ENCODE results near the gene SOX18. TPM values are rescaled to one million over a fixed set of nuclear protein-coding genes. Genes with fewer than 3 reads are reported as not detected.

The SOX18 gene
- total and polyA plus RNA-seq, 2 of the 13 experiments (the other 11 are each of a cell fraction or from before 2014, with no cell fraction given), result 1.6 to 1.9 TPM

DNA sequence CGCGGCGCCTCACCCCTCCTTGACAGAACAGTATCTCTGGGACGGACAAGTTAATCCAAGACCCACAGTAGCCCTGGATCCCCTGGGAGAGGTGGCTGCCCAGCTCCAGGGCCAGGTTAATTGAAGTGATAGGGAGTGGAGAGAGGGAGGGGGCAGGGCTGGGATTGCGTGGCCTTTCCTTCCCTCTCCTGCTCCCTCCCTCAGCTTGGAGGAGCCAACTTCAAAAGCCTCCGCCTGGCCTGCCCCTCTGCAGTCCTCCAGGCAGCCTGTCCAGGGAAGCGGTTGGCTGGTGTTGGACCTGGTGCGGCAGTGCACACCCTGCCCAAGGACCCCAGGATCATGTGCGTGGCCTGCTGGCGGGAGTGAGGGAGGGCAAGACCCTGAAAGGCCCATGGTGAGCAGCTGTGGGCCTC is 13.5 kb downstream of the SOX18 start, which contains the start of gene C20orf204 (continued):
- peak; percentile 30; the same call in 1 of the 2 replicates for TF ChIP-seq ZNF703 (CRISPR knock-in tag; IDR thresholded peaks at IDR 0.05; ENCODE audit: borderline replicate concordance)
- TF ChIP-seq MED8 (CRISPR knock-in tag; IDR thresholded peaks at IDR 0.05; ENCODE audit: insufficient replicate concordance), result peak; percentile 60
- TF ChIP-seq ZNF230 (CRISPR knock-in tag; IDR thresholded peaks at IDR 0.05), result peak; percentile 88; the same call in 1 of the 2 replicates
- no peak for TF ChIP-seq ZNF549 (CRISPR knock-in tag; IDR thresholded peaks at IDR 0.05)
- TF ChIP-seq ARNT (IDR thresholded peaks at IDR 0.05), result no peak
- no peak for TF ChIP-seq THYN1 (CRISPR knock-in tag; IDR thresholded peaks at IDR 0.05; ENCODE audit: borderline replicate concordance, low read depth)
- TF ChIP-seq ZNF350 (CRISPR knock-in tag; IDR thresholded peaks at IDR 0.05; ENCODE audit: borderline replicate concordance, low read depth), result peak; percentile 90; the same call in 1 of the 2 replicates
- TF ChIP-seq ERF (CRISPR knock-in tag; IDR thresholded peaks at IDR 0.05), result peak; percentile 62
- TF ChIP-seq, protein P1, sequence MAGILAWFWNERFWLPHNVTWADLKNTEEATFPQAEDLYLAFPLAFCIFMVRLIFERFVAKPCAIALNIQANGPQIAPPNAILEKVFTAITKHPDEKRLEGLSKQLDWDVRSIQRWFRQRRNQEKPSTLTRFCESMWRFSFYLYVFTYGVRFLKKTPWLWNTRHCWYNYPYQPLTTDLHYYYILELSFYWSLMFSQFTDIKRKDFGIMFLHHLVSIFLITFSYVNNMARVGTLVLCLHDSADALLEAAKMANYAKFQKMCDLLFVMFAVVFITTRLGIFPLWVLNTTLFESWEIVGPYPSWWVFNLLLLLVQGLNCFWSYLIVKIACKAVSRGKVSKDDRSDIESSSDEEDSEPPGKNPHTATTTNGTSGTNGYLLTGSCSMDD (CRISPR knock-in tag; IDR thresholded peaks at IDR 0.05), result no peak
- TF ChIP-seq ZNF614 (CRISPR knock-in tag; IDR thresholded peaks at IDR 0.05; ENCODE audit: borderline replicate concordance), result peak; percentile 78; the same call in 1 of the 2 replicates
- peak; percentile 55; the same call in 1 of the 2 replicates for TF ChIP-seq HINFP (CRISPR knock-in tag; IDR thresholded peaks at IDR 0.05; ENCODE audit: low read depth)
- TF ChIP-seq, protein P2, sequence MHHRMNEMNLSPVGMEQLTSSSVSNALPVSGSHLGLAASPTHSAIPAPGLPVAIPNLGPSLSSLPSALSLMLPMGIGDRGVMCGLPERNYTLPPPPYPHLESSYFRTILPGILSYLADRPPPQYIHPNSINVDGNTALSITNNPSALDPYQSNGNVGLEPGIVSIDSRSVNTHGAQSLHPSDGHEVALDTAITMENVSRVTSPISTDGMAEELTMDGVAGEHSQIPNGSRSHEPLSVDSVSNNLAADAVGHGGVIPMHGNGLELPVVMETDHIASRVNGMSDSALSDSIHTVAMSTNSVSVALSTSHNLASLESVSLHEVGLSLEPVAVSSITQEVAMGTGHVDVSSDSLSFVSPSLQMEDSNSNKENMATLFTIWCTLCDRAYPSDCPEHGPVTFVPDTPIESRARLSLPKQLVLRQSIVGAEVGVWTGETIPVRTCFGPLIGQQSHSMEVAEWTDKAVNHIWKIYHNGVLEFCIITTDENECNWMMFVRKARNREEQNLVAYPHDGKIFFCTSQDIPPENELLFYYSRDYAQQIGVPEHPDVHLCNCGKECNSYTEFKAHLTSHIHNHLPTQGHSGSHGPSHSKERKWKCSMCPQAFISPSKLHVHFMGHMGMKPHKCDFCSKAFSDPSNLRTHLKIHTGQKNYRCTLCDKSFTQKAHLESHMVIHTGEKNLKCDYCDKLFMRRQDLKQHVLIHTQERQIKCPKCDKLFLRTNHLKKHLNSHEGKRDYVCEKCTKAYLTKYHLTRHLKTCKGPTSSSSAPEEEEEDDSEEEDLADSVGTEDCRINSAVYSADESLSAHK (CRISPR knock-in tag; IDR thresholded peaks at IDR 0.05; ENCODE audit: borderline replicate concordance), result no peak
- peak; percentile 76; the same call in 1 of the 2 replicates for TF ChIP-seq RXRA (CRISPR knock-in tag; IDR thresholded peaks at IDR 0.05)
- peak; percentile 61; the same call in 1 of the 2 replicates for TF ChIP-seq ZNF704 (CRISPR knock-in tag; IDR thresholded peaks at IDR 0.05; ENCODE audit: borderline replicate concordance)
- no peak for TF ChIP-seq ZFP82 (CRISPR knock-in tag; IDR thresholded peaks at IDR 0.05; ENCODE audit: borderline replicate concordance)
- peak; percentile 40 for TF ChIP-seq HMG20B (CRISPR knock-in tag; conservative IDR thresholded peaks at IDR 0.05)
- TF ChIP-seq MAX (IDR thresholded peaks at IDR 0.05), result peak; percentile 75
- TF ChIP-seq NR3C1 (CRISPR knock-in tag; IDR thresholded peaks at IDR 0.05), result no peak
- TF ChIP-seq, protein P3, sequence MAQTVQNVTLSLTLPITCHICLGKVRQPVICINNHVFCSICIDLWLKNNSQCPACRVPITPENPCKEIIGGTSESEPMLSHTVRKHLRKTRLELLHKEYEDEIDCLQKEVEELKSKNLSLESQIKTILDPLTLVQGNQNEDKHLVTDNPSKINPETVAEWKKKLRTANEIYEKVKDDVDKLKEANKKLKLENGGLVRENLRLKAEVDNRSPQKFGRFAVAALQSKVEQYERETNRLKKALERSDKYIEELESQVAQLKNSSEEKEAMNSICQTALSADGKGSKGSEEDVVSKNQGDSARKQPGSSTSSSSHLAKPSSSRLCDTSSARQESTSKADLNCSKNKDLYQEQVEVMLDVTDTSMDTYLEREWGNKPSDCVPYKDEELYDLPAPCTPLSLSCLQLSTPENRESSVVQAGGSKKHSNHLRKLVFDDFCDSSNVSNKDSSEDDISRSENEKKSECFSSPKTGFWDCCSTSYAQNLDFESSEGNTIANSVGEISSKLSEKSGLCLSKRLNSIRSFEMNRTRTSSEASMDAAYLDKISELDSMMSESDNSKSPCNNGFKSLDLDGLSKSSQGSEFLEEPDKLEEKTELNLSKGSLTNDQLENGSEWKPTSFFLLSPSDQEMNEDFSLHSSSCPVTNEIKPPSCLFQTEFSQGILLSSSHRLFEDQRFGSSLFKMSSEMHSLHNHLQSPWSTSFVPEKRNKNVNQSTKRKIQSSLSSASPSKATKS (CRISPR knock-in tag; IDR thresholded peaks at IDR 0.05), result 0 out of 2 replicates have a peak, but pooled peaks have one; percentile 22
- TF ChIP-seq KDM1A (CRISPR knock-in tag; IDR thresholded peaks at IDR 0.05), result no peak
- TF ChIP-seq, protein P4, sequence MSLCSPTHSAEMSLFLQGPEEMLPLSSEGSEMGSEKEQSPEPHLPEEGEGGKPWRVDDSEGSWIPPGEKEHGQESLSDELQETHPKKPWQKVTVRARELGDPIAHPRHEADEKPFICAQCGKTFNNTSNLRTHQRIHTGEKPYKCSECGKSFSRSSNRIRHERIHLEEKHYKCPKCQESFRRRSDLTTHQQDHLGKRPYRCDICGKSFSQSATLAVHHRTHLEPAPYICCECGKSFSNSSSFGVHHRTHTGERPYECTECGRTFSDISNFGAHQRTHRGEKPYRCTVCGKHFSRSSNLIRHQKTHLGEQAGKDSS (CRISPR knock-in tag; IDR thresholded peaks at IDR 0.05; ENCODE audit: borderline replicate concordance, low read depth), result no peak

All from HepG2 (cell line).